GM13977 (cell line): ENCODE results near the gene LBR.

ENCODE experiments used
- DNase-seq: peaks from one replicate; pipeline ENCODE4 v3.0.0; 2012; ENCODE audit warnings: low spot score
- in situ Hi-C: fragments of 300-500 bp; cut with MboI; formaldehyde crosslinking; loops from one replicate; pipeline ENCODE4 v1.12.0; 2022; ENCODE audit warnings: low sequenced_read_pairs, low pct_unique_long_range_greater_than_20kb, mixed read lengths, inconsistent platforms; ENCODE audit not compliant: unreplicated experiment
- TF ChIP-seq, protein P1 (sequence below): IDR thresholded peaks from 2 replicates; pipeline ENCODE4 v1.5.1; 2012; ENCODE audit warnings: mild to moderate bottlenecking, control low read depth; ENCODE audit not compliant: insufficient read depth; ENCODE audit errors: extremely low read depth, missing control alignments

Gene LBR

DNA sequence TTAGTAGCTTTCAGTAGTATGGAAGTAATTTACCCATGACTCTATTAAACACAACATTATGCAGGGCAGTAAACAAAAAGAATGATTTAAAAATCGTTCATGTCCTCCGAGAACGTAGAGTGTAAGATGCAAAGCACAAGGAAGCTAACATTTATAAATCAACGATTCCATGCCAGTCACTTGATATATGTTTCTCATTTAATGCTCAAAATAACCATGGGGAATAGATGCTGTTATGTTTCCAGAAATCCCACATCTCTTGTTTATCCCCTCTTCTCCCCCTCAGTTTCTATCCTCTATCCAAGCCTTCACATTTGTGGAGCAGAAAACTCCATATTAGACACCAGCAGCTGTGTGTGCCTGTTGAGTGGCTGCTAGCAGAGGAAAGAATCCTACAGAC is 52.8 kb downstream of the LBR start:
- in situ Hi-C loops, result no loop called here
- TF ChIP-seq, protein P1, sequence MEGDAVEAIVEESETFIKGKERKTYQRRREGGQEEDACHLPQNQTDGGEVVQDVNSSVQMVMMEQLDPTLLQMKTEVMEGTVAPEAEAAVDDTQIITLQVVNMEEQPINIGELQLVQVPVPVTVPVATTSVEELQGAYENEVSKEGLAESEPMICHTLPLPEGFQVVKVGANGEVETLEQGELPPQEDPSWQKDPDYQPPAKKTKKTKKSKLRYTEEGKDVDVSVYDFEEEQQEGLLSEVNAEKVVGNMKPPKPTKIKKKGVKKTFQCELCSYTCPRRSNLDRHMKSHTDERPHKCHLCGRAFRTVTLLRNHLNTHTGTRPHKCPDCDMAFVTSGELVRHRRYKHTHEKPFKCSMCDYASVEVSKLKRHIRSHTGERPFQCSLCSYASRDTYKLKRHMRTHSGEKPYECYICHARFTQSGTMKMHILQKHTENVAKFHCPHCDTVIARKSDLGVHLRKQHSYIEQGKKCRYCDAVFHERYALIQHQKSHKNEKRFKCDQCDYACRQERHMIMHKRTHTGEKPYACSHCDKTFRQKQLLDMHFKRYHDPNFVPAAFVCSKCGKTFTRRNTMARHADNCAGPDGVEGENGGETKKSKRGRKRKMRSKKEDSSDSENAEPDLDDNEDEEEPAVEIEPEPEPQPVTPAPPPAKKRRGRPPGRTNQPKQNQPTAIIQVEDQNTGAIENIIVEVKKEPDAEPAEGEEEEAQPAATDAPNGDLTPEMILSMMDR, result no peak
- DNase-seq, result no peak

DNA sequence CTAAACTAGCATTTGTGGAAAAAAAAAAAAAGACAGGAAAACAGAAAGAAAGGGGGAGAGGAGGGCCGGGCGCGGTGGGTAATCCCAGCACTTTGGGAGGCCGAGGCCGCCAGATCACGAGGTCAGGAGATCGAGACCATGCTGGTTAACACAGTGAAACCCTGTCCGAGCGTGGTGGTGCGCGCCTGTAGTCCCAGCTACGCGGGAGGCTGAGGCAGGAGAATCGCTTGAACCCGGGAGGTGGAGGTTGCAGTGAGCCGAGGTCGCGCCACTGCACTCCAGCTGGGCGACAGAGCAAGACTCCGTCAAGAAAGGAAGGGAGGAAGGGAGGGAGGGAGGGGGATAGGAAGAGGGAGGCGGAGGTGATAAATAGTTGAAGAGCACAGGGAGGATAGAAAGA is 54.7 kb downstream of the LBR start:
- DNase-seq, result no peak
- in situ Hi-C loops, result no loop called here
- TF ChIP-seq, protein P1, result no peak

DNA sequence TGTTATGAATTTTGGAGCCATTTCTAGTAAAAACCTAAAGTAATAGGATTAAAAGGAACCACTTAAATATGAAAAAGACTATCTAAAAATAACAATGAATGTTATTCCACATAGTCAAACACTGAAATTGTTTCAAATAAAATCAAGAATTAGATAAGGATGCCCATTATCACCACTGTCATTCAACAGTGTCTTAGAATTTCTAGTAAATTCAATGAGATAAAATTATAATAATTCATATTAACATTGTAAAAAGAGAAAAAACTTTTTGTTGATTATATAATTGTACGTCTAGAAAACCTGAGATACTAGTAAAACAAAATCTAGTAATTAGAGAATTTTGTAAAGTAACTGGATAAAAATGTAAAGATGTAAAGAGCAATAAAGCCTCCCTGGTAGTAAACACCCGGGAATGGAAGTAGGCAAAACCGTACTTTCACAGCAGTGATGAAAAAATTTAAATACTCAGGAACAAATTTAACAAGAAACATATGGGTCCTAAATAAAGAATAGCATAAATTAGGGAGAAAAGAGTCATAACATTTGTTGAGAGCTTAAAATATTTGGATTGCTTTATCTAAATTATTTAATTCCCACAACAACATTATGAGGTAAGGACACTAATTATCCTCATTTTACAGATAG is 56.4 kb downstream of the LBR start:
- TF ChIP-seq, protein P1, result no peak
- in situ Hi-C loops, result no loop called here
- no peak for DNase-seq

DNA sequence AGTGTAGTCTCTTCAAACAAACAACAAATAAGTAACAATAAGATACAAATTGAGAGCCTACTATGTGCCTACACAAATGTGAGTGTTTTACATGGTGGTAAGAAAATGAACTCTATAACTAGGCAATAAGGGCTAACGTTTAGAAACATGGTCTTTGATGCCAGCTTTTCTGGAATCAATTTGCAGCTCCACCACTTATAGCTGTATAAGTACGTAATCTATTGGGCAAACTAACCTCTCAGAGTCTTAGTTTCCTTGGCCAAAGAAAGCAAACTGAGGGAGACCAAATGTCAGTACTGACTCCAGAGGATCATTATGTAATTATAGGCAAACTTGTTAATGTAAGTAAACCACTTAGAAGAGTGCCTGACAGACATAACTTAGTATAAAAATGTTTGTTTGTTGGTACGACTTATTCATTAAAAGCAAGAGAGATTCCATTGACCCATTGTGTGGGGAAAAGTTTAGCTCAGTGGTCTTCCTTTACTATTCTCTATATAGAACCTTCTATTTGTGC is 59.7 kb downstream of the LBR start:
- no peak for DNase-seq
- in situ Hi-C loops, result no loop called here

DNA sequence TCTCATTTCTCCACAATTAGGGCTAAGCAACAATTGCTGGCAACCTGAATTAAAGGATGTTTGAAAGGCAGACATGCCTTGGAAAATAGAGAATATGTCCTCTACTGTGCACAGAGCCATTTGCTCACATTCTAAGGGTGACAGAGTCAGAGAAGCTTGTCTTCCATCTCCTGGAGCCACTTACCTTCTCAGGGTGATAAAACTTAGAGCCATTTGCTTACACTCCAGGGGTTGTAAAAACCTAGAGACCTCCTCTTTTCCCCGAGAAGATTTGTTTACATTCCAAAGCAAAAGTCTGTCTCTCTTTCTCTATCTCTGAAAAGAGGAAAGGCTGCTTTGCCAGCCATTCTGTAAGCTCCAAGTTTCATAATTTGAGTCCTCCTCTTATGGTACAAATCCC is 61.3 kb downstream of the LBR start:
- TF ChIP-seq, protein P1, result no peak
- DNase-seq, result no peak
- in situ Hi-C loops, result no loop called here

More for the DNA sequence above, 59.7 kb downstream of the LBR start:
- TF ChIP-seq, protein P1, result no peak

DNA sequence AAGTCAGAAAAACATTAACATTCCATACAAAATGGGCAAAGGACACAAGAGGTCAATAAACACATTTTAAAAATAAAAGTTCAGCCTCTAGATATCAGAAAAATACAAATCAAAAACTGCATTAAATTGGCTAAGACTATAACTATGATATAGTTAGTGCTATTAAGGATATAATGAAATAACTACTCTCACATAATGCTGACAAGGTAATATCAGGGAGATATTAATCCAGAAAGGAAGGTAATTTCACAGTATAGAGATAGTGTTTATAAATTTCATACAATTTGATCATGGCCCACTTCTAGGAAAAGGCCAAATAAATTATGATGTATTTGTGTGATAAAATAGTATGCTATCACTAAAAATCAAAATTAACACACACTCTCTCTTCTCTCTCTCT is 61.8 kb downstream of the LBR start:
- in situ Hi-C loops, result no loop called here
- TF ChIP-seq, protein P1, result no peak
- no peak for DNase-seq
